H9 (cell line): Measurements from ENCODE around the gene SLC6A7. TPM values are rescaled to one million over a fixed set of nuclear protein-coding genes. Genes with fewer than 3 reads are reported as not detected.

Experiments used
- DNase-seq: peaks from one replicate; pipeline ENCODE4 v3.0.0-alpha.2; 2017
- H2AFZ ChIP-seq: one replicate; pipeline ENCODE4 v1.6.1; 2013; ENCODE audit warnings: mild to moderate bottlenecking, low read length, control low read depth, moderate library complexity
- H2AK5ac ChIP-seq: 2 replicates; pipeline ENCODE4 v1.6.1; 2013; ENCODE audit warnings: low read length, control low read depth, mixed read lengths; ENCODE audit not compliant: insufficient read length
- H2BK120ac ChIP-seq: one replicate; pipeline ENCODE4 v1.6.1; 2013; ENCODE audit warnings: low read depth, mild to moderate bottlenecking, low read length, control low read depth, inconsistent platforms; ENCODE audit not compliant: poor library complexity, severe bottlenecking
- H2BK12ac ChIP-seq: 2 replicates; pipeline ENCODE4 v1.6.1; 2013; ENCODE audit warnings: low read length, control low read depth, mixed read lengths, low read depth; ENCODE audit not compliant: insufficient read length
- H2BK15ac ChIP-seq: 2 replicates; pipeline ENCODE4 v1.6.1; 2013; ENCODE audit warnings: low read depth, low read length, control low read depth
- H2BK20ac ChIP-seq: one replicate; pipeline ENCODE4 v1.6.1; 2013; ENCODE audit warnings: low read depth, mild to moderate bottlenecking, low read length, control low read depth, inconsistent platforms; ENCODE audit not compliant: poor library complexity, severe bottlenecking
- H2BK5ac ChIP-seq: 2 replicates; pipeline ENCODE4 v1.6.1; 2013; ENCODE audit warnings: low read length, control low read depth, mixed read lengths; ENCODE audit not compliant: insufficient read length
- H3K14ac ChIP-seq: 2 replicates; pipeline ENCODE4 v1.6.1; 2013; ENCODE audit warnings: low read length, control low read depth; ENCODE audit not compliant: insufficient read depth
- H3K18ac ChIP-seq: 2 replicates; pipeline ENCODE4 v1.6.1; 2013; ENCODE audit warnings: low read depth, mild to moderate bottlenecking, mixed read lengths, low read length, control low read depth; ENCODE audit not compliant: insufficient read length
- H3K23ac ChIP-seq: 2 replicates; pipeline ENCODE4 v1.6.1; 2013; ENCODE audit warnings: low read length, control low read depth, mixed read lengths, low read depth; ENCODE audit not compliant: insufficient read length
- H3K23me2 ChIP-seq: 2 replicates; pipeline ENCODE4 v1.6.1; 2013; ENCODE audit warnings: low read depth, mild to moderate bottlenecking, mixed read lengths, low read length, control low read depth; ENCODE audit not compliant: insufficient read length, poor library complexity, severe bottlenecking
- H3K27ac ChIP-seq: 2 replicates; pipeline ENCODE4 v1.5.1; 2013; ENCODE audit warnings: low read length, control low read depth, mixed read lengths, low read depth; ENCODE audit not compliant: insufficient read length
- H3K27me3 ChIP-seq: 2 replicates; pipeline ENCODE4 v1.6.1; 2013; ENCODE audit warnings: low read length, control low read depth, inconsistent platforms; ENCODE audit not compliant: insufficient read depth
- H3K4ac ChIP-seq: 2 replicates; pipeline ENCODE4 v1.6.1; 2013; ENCODE audit warnings: low read depth, mild to moderate bottlenecking, control low read depth, inconsistent platforms, low read length, moderate library complexity
- H3K4me1 ChIP-seq: 2 replicates; pipeline ENCODE4 v1.6.1; 2013; ENCODE audit warnings: low read length, control low read depth, inconsistent platforms; ENCODE audit not compliant: insufficient read depth
- H3K4me2 ChIP-seq: 2 replicates; pipeline ENCODE4 v1.6.1; 2013; ENCODE audit warnings: low read length, control low read depth, mixed read lengths; ENCODE audit not compliant: insufficient read length, insufficient read depth
- H3K56ac ChIP-seq: 2 replicates; pipeline ENCODE4 v1.6.1; 2013; ENCODE audit warnings: low read depth, mild to moderate bottlenecking, mixed read lengths, low read length, control low read depth; ENCODE audit not compliant: insufficient read length
- H3K79me1 ChIP-seq: 2 replicates; pipeline ENCODE4 v1.6.1; 2013; ENCODE audit warnings: low read depth, mild to moderate bottlenecking, moderate library complexity, low read length, control low read depth, inconsistent platforms; ENCODE audit not compliant: insufficient read depth, poor library complexity, severe bottlenecking
- H3K79me2 ChIP-seq: 2 replicates; pipeline ENCODE4 v1.6.1; 2013; ENCODE audit warnings: low read length, control low read depth, inconsistent platforms; ENCODE audit not compliant: insufficient read depth
- H3K9ac ChIP-seq: 2 replicates; pipeline ENCODE4 v1.6.1; 2013; ENCODE audit warnings: low read length, control low read depth, mixed read lengths; ENCODE audit not compliant: insufficient read length; ENCODE audit errors: extremely low read depth
- H3K9me3 ChIP-seq: one replicate; pipeline ENCODE4 v1.6.1; 2013; ENCODE audit warnings: low read depth, low read length, inconsistent platforms; ENCODE audit not compliant: control insufficient read depth
- H3T11ph ChIP-seq: one replicate; pipeline ENCODE4 v1.6.1; 2013; ENCODE audit warnings: mild to moderate bottlenecking, low read length, control low read depth, inconsistent platforms
- H4K20me1 ChIP-seq: one replicate; pipeline ENCODE4 v1.6.1; 2013; ENCODE audit not compliant: control insufficient read depth, insufficient read length, insufficient read depth
- H4K5ac ChIP-seq: 2 replicates; pipeline ENCODE4 v1.6.1; 2013; ENCODE audit warnings: low read depth, mild to moderate bottlenecking, mixed read lengths, low read length, control low read depth; ENCODE audit not compliant: insufficient read length
- H4K8ac ChIP-seq: replicated peaks from 2 replicates; pipeline ENCODE4 v1.6.1; 2013; ENCODE audit warnings: low read length, control low read depth, mixed read lengths, low read depth; ENCODE audit not compliant: insufficient read length
- H4K91ac ChIP-seq: 2 replicates; pipeline ENCODE4 v1.6.1; 2013; ENCODE audit warnings: low read depth, mild to moderate bottlenecking, moderate library complexity, mixed read lengths, low read length, control low read depth; ENCODE audit not compliant: insufficient read length
- H3K27ac Mint-ChIP-seq, 3 experiments: 2 replicates in 2 of 3; 3 replicates in 1 of 3; pipeline ENCODE4 v1.8.0; 2020 to 2021; ENCODE audit warnings: mixed read lengths in 3 of 3, mild to moderate bottlenecking in 1 of 3, moderate library complexity in 1 of 3
- H3K27me3 Mint-ChIP-seq: 2 replicates; pipeline ENCODE4 v1.8.0; 2021; ENCODE audit warnings: low read depth, mild to moderate bottlenecking, moderate library complexity, mixed read lengths
- H3K36me3 Mint-ChIP-seq, 3 experiments: 2 replicates in 2 of 3; 3 replicates in 1 of 3; pipeline ENCODE4 v1.8.0; 2020 to 2021; ENCODE audit warnings: low read depth in 3 of 3, mixed read lengths in 3 of 3; ENCODE audit not compliant: insufficient read depth in 1 of 3
- H3K4me1 Mint-ChIP-seq, 2 experiments: 2 replicates each; pipeline ENCODE4 v1.8.0; 2020; ENCODE audit warnings: mixed read lengths in 2 of 2
- H3K4me3 Mint-ChIP-seq, 2 experiments: 2 replicates in 1 of 2; 3 replicates in 1 of 2; pipeline ENCODE4 v1.8.0; 2020 to 2021; ENCODE audit warnings: mild to moderate bottlenecking in 2 of 2, mixed read lengths in 2 of 2, moderate library complexity in 1 of 2
- H3K9me3 Mint-ChIP-seq, 2 experiments: 2 replicates in 1 of 2; 3 replicates in 1 of 2; pipeline ENCODE4 v1.8.0; 2020; ENCODE audit warnings: mild to moderate bottlenecking in 2 of 2, mixed read lengths in 2 of 2, moderate library complexity in 1 of 2
- CTCF ChIP-seq: fragments of 200-600 bp; sonication (generic); conservative IDR thresholded peaks from 3 replicates; pipeline ENCODE4 v1.8.0; 2021; ENCODE audit warnings: antibody characterized with exemption, mild to moderate bottlenecking
- WGBS: extraction: QIAGEN DNeasy Blood & Tissue Kit; methylation state at CpG from one replicate; pipeline ENCODE4 v1.1.7; 2013; ENCODE audit warnings: missing lambda C conversion rate, low lambda C conversion rate, mixed read lengths; ENCODE audit not compliant: insufficient read length; ENCODE audit errors: extremely low coverage; 5-methylcytosine and 5-hydroxymethylcytosine counted together
- total RNA-seq: library from RNA; stranded (reverse); gene quantifications from 2 replicates; pipeline ENCODE4 v1.2.1, GENCODE V29; 2021

Gene SLC6A7
- total RNA-seq, 1 experiment from 2014 or later: not detected

- Mint-ChIP-seq H3K27ac (no peak overlapping the region), H3K36me3 (no peaks in the 10 kb centered on the region; a peak in 1 of 7 replicates), H3K4me3 (no peak overlapping the region; a peak in 1 of 5 replicates), H3K27me3 (peaks cover 34% of the 10 kb centered on the region), H3K4me1 (peaks cover 26 to 42% of the 10 kb centered on the region in 2 experiments), H3K9me3 (no peaks in the 10 kb centered on the region)
- H3K18ac ChIP-seq: no peak overlapping the region
- no peaks in the 10 kb centered on the region for H3K9me3 ChIP-seq
- no peak overlapping the region for H2AFZ ChIP-seq
- no peak overlapping the region for H3K56ac ChIP-seq
- no peak overlapping the region for H2BK12ac ChIP-seq
- TF ChIP-seq CTCF: no peak
- H2BK15ac ChIP-seq: no peak overlapping the region
- DNase-seq: no peak
- no peak overlapping the region for H3K4me2 ChIP-seq
- H3K27ac ChIP-seq: no peak overlapping the region
- no peak overlapping the region for H2BK5ac ChIP-seq
- no peak overlapping the region for H3K14ac ChIP-seq
- no CpG with 5 or more reads among the region's 4 CpGs for WGBS
- H2AK5ac ChIP-seq: no peak overlapping the region
- H4K5ac ChIP-seq: no peak overlapping the region
- peaks cover 4% of the 10 kb centered on the region for H3K4me1 ChIP-seq
- H4K91ac ChIP-seq: no peak overlapping the region
- no peak overlapping the region for H2BK20ac ChIP-seq
- H3K9ac ChIP-seq: no peak overlapping the region
- no peak overlapping the region for H2BK120ac ChIP-seq
- no peaks in the 10 kb centered on the region for H3K79me1 ChIP-seq
- no peaks in the 10 kb centered on the region for H3K79me2 ChIP-seq
- no peak overlapping the region for H3K23ac ChIP-seq
- peaks cover 5% of the 10 kb centered on the region for H3K23me2 ChIP-seq
- no peaks in the 10 kb centered on the region for H4K20me1 ChIP-seq
- H4K8ac ChIP-seq: no peak overlapping the region
- H3K4ac ChIP-seq: no peak overlapping the region
- H3K27me3 ChIP-seq: no peaks in the 10 kb centered on the region; the same call in 1 of the 2 replicates
- no peak overlapping the region for H3T11ph ChIP-seq
Observed at GRCh38 chr5:150156540-150156939, 33.3 kb upstream of the SLC6A7 start.
